VCaP (cell line): Measurements from ENCODE around the gene SULT4A1.

Source experiments
- H3K27ac ChIP-seq: fragments of 450-650 bp; 2 replicates; pipeline ENCODE4 v1.5.1; 2017
- TF ChIP-seq, protein P1 (sequence below): fragments of 450-650 bp; conservative IDR thresholded peaks from 2 replicates; pipeline ENCODE4 v1.5.1; 2017; ENCODE audit warnings: mild to moderate bottlenecking, moderate library complexity

Gene SULT4A1

DNA sequence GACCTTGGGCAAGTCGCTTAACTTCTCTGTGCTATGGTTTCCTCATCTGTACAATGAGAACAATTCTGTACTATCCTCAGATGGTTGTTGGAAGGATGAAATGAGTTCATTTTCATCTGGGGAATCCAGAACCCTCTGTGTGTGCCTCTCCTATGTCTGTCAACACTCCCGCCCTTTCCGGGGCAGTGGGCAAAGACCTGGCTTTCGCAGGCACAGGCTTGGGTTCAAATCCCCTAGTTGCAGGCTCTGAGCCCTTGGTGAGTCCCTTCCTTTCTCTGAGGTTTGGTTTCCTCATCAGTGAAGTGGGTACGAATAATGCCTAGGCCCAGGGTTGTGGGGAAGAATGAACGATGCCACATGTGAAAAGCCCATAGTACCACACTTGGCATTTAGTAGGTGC is 23.5 kb upstream of the SULT4A1 start:
- no peak overlapping the region for H3K27ac ChIP-seq
- TF ChIP-seq, protein P1, sequence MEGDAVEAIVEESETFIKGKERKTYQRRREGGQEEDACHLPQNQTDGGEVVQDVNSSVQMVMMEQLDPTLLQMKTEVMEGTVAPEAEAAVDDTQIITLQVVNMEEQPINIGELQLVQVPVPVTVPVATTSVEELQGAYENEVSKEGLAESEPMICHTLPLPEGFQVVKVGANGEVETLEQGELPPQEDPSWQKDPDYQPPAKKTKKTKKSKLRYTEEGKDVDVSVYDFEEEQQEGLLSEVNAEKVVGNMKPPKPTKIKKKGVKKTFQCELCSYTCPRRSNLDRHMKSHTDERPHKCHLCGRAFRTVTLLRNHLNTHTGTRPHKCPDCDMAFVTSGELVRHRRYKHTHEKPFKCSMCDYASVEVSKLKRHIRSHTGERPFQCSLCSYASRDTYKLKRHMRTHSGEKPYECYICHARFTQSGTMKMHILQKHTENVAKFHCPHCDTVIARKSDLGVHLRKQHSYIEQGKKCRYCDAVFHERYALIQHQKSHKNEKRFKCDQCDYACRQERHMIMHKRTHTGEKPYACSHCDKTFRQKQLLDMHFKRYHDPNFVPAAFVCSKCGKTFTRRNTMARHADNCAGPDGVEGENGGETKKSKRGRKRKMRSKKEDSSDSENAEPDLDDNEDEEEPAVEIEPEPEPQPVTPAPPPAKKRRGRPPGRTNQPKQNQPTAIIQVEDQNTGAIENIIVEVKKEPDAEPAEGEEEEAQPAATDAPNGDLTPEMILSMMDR = no peak

DNA sequence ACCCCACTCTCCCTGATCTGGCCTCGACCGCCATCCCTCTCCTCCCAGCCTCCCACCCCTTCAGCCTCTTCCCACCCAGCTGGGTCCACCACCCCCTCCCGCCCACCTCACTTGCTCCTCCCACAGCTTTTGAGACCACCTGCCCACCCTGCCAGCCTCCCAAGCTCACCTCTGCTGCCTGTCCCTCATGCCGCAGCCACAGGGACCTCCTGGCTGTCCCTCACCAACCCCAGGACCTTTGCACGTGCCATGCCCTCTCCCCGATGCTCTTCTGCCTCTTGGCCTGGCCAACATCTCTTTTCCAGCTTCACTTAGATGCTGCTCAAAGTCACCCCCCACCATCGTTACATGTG is 23.0 kb upstream of the SULT4A1 start:
- no peak overlapping the region for H3K27ac ChIP-seq
- TF ChIP-seq, protein P1 = peak; percentile 38

DNA sequence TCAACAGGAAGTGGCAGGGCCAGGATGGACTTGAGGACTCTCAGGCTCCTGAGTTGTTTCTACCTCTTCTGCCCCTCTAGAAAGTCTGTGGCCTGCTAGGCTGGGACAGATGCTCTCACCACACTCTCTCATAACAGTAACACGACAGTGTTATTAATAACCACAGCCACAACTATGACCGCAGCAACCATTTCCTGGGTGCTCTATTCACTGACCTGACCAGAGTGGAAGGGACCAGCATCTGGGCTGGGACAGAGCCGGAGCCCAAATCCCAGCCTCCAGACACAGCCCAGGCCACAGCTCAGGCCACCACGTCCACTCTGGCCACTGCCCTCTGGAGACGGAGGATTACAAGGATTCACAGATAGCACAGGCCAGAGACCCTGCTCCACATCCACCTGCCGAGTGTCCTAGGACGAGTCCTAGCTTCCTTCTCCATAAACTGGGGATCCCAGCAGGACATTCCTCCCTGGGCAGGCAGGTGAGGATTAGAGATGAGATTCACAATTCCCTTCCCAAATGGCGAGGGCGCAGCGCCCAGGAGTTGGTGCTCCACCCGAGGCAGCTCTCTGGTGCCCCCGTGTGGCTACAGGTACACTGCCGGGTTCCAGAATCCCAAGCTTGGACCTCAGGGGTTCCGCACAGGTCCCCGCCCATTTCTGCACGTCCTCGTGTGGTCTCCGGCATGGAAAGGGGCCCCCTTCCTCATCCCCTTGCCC is 22.4 kb upstream of the SULT4A1 start:
- TF ChIP-seq, protein P1 = peak; percentile 91
- no peak overlapping the region for H3K27ac ChIP-seq

DNA sequence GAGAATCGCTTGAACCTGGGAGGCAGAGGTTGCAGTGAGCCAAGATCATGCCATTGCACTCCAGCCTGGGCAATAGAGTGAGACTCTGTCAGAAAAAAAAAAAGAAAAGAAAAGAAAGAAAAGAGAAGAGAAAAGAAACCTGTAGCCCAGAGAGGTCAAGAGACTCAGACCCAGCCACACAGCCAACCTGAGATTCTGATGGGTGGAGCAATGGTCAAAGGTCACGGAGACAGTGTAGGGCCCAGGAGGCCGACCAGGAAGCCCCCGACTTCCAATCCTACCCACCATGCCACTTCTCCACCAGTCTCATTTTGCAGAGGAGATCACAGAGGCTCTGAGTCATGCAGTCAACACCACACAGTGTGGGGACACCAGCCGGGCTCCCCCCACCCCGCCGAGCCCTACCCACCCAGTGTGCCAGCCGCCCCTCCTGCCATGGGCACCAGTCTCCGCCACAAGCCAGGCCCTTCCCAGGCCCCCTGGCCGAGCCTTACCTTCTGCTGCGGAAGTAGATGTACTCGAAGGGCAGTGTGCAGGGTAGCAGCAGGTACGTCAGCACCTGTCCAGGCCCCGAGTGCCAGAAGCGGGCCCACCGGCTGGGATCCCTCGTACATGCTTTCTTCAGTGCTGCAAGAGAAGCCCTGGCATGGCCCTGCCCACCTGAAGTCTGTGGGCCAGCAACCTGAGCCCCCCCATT is 21.6 kb upstream of the SULT4A1 start:
- no peak overlapping the region for H3K27ac ChIP-seq
- TF ChIP-seq, protein P1 = no peak

DNA sequence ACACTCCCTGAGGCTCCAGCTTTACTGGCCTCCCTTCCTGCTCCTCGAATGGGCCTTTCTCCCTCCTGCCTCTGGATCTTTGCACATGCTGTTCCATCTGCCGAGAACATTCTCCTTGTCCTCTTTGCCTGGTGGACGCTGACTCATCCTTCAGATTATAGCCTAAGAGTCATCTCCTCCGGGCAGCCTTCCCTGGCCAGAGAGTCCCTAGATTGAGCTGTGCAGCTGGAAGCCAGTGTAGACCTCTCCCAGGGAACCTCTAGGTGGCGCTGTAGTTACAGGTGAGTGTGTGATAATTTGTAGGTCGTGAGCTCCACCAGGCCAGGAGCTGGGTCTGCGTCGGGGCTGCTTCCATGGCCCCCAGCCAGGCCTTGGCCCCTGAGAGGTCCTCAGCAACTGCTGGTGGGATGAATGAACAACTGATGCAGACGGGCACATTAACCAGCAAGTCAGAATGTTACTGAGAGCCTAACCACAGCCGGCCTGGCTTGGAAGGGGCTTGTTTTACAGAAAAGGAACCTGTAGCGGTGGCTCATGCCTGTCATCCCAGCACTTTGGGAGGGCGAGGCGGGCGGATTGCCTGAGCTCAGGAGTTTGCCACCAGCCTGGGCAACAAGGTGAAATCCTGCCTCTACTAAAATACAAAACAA is 20.8 kb upstream of the SULT4A1 start:
- TF ChIP-seq, protein P1 = peak; percentile 80
- H3K27ac ChIP-seq = no peak overlapping the region

DNA sequence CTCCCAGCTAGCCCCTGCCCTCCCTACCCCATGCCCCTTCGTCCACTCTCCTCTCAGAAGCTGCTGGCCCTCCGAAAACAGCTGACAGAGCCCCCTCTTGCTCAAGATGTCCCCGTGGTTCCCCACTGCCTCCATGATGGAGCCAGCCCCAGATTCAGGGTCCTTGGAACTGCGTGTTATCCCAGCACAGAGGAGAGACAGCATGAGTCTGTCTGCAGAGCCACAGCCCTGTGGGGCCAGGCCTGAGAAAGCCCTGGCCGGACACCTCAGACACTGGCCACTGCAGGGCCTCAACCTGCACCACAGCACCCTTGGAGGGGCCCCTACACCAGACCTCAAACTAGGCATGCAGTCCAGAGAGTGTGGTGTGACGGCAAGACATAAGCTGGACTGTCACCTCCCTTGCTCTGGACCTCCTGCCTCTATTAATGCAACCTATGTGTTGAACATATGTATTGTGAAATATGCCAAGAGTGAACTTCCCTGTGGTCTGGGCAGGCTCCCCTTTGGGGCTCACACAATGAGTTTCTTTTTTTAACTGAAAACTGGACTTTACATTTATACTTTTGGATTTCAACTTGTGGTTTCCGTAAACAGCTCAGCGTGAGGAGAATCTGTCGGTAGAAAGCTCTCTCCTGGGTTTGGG is 19.9 kb upstream of the SULT4A1 start:
- H3K27ac ChIP-seq = no peak overlapping the region
- TF ChIP-seq, protein P1 = no peak
